Islet of Langerhans (tissue), 1 donor: ENCODE results near the gene UNC93B1.

Experiments used
- FAIRE-seq: peaks from one replicate; lab custom pipeline; 2011; peaks lifted over from hg19 to GRCh38; lab: Jason Lieb, UNC

The UNC93B1 gene

GRCh38 chr11:68039526-68040086 lies 35.7 kb upstream of the UNC93B1 start:
- no peak for FAIRE-seq

- FAIRE-seq: no peak
Measured at GRCh38 chr11:68038718-68039525, 35.0 kb upstream of the UNC93B1 start, which contains the start of gene TCIRG1. TCIRG1 (plus strand) TSS chr11:68039025; CDS start chr11:68041272, 2,247 bp downstream.

- FAIRE-seq: no peak
Measured at GRCh38 chr11:68038226-68038717, 34.4 kb upstream of the UNC93B1 start.

- no peak for FAIRE-seq
Measured at GRCh38 chr11:68037411-68038225, 33.7 kb upstream of the UNC93B1 start.

GRCh38 chr11:68036717-68037239 lies 32.9 kb upstream of the UNC93B1 start:
- FAIRE-seq: no peak

GRCh38 chr11:68036141-68036716 lies 32.3 kb upstream of the UNC93B1 start:
- FAIRE-seq: no peak

GRCh38 chr11:68035266-68035876 lies 31.5 kb upstream of the UNC93B1 start:
- no peak for FAIRE-seq

GRCh38 chr11:68033708-68034045 lies 29.8 kb upstream of the UNC93B1 start:
- no peak for FAIRE-seq

GRCh38 chr11:68032997-68033707 lies 29.3 kb upstream of the UNC93B1 start:
- FAIRE-seq: no peak

- no peak for FAIRE-seq
Measured at GRCh38 chr11:68032003-68032402, 28.1 kb upstream of the UNC93B1 start.

GRCh38 chr11:68031144-68031464 lies 27.2 kb upstream of the UNC93B1 start:
- FAIRE-seq: no peak

GRCh38 chr11:68030318-68031143 lies 26.6 kb upstream of the UNC93B1 start, which contains the start of gene NDUFS8:
NDUFS8 (plus strand) TSS chr11:68030681; CDS start chr11:68032152, 1,471 bp downstream.
- FAIRE-seq: peak; percentile 98

GRCh38 chr11:68028802-68029545 lies 25.1 kb upstream of the UNC93B1 start:
- no peak for FAIRE-seq

GRCh38 chr11:68027667-68028066 lies 23.8 kb upstream of the UNC93B1 start:
- FAIRE-seq: no peak

- no peak for FAIRE-seq
Measured at GRCh38 chr11:68026391-68027105, 22.7 kb upstream of the UNC93B1 start.

- no peak for FAIRE-seq
Measured at GRCh38 chr11:68025047-68025446, 21.1 kb upstream of the UNC93B1 start.

- no peak for FAIRE-seq
Measured at GRCh38 chr11:68024508-68024907, 20.6 kb upstream of the UNC93B1 start.

GRCh38 chr11:68022531-68022930 lies 18.6 kb upstream of the UNC93B1 start:
- no peak for FAIRE-seq
